GDM1 (cell line): ENCODE results near the gene ARMC9.
"Not testable (repeated sequence)": the region's sequence is repeated elsewhere in the genome, so short reads cannot be mapped to it uniquely, and the experiment has no call there.

Source experiments
- DNase-seq: peaks from one replicate; lab custom pipeline; 2025; lab: John Stamatoyannopoulos, UW

Gene ARMC9

GRCh38 chr2:231183851-231184250 is 14.6 kb upstream of the ARMC9 start:
- no peak for DNase-seq

- no peak for DNase-seq
These were observed 14.1 kb upstream of the ARMC9 start for GRCh38 chr2:231184319-231184718.

GRCh38 chr2:231185050-231185725 is 13.2 kb upstream of the ARMC9 start:
- no peak for DNase-seq

GRCh38 chr2:231185886-231186285 is 12.5 kb upstream of the ARMC9 start:
- DNase-seq = no peak

GRCh38 chr2:231186325-231186724 is 12.1 kb upstream of the ARMC9 start:
- no peak for DNase-seq

- DNase-seq = no peak
These were observed 10.5 kb upstream of the ARMC9 start for GRCh38 chr2:231187736-231188505.

GRCh38 chr2:231188506-231189170 is 9.8 kb upstream of the ARMC9 start:
- no peak for DNase-seq

GRCh38 chr2:231189171-231189530 is 9.3 kb upstream of the ARMC9 start:
- no peak for DNase-seq

- DNase-seq = no peak
These were observed 8.6 kb upstream of the ARMC9 start for GRCh38 chr2:231189571-231190495.

- no peak for DNase-seq
These were observed 7.8 kb upstream of the ARMC9 start for GRCh38 chr2:231190531-231191197.

GRCh38 chr2:231191896-231192872 is 6.2 kb upstream of the ARMC9 start:
- DNase-seq = no peak

- DNase-seq = no peak
These were observed 5.2 kb upstream of the ARMC9 start for GRCh38 chr2:231193216-231193615.

GRCh38 chr2:231196592-231196991 is 1.8 kb upstream of the ARMC9 start:
- no peak for DNase-seq

- not testable (repeated sequence) for DNase-seq
These were observed 1.2 kb upstream of the ARMC9 start for GRCh38 chr2:231197196-231197595.

- no peak for DNase-seq
These were observed 633 bp upstream of the ARMC9 start for GRCh38 chr2:231197706-231198290.

GRCh38 chr2:231199219-231199618 is 788 bp downstream of the ARMC9 start:
- no peak for DNase-seq

GRCh38 chr2:231200805-231201474 is 2.5 kb downstream of the ARMC9 start:
- DNase-seq = no peak

- DNase-seq = no peak
These were observed 3.0 kb downstream of the ARMC9 start for GRCh38 chr2:231201475-231201814.

- no peak for DNase-seq
These were observed 4.7 kb downstream of the ARMC9 start for GRCh38 chr2:231203087-231203486.
